ENCODE data around the gene NCKAP5. TPM values are rescaled to one million over a fixed set of nuclear protein-coding genes. Genes with fewer than 3 reads are reported as not detected.

The NCKAP5 gene
- total RNA-seq, 2 donors from 2014 or later, result 0.78 to 2.6 TPM

DNA sequence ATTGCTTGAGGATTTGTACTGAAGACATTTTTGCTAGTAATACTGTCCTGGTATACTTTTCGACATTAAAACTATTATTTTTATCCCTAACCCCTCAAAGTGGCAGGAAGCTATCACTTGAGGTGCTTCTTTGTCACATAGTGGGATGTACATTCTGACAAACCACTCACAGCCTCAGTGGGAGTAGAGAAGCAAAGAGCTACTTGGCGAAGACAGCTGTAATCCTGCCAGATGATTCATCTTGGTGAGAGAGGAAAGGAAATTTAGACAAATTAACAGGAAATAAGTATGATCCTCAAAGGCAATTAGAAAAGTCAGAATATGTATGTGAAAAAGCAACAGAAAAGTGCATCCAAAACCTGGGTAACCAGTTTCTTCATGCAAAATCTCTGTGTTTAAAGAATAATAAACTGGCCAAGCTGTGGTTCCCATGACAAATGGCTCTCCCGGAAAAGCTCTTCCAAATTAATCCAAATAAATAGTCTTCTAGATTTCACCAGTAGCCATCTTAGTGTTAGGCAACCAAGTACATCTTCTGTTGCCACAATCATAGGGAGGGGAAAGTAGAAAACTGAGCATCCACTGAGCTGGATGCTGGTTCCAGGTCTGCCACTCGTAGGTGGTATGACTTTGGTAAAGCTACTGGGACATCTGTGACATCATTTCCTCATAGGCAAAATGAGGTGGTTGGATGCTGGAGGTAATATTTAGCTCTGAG is 590.3 kb downstream of the NCKAP5 start:
- H3K27ac ChIP-seq, result no peak overlapping the region
- H3K36me3 ChIP-seq (replicated peaks in 1 of 2; ENCODE audit: insufficient read depth in 1 of 2, low read depth in 2 of 2), result no peaks in the 10 kb centered on the region
- intact Hi-C loops (cut with DNase I), result no loop called here
- 71 to 82% methylated on average over 4 of the region's 4 CpGs for WGBS, 2 donors
- DNase-seq (no peak), ATAC-seq (no peak)
- no peaks in the 10 kb centered on the region for H3K27me3 ChIP-seq
- H3K4me1 ChIP-seq, result no peaks in the 10 kb centered on the region
- no peaks in the 10 kb centered on the region for H3K9me3 ChIP-seq
- H3K4me3 ChIP-seq, result no peak overlapping the region
- no peak for TF ChIP-seq CTCF (IDR thresholded peaks at IDR 0.05)
- TF ChIP-seq POLR2A (IDR thresholded peaks at IDR 0.05), result no peak

GRCh38 chr2:132975193-132976105 is 592.8 kb downstream of the NCKAP5 start:
- 70 to 71% methylated on average over 5 of the region's 5 CpGs for WGBS, 2 donors
- ATAC-seq (no peak), DNase-seq (no peak)
- intact Hi-C loops (cut with DNase I), result no loop called here
- no peaks in the 10 kb centered on the region for H3K27me3 ChIP-seq
- H3K9me3 ChIP-seq, result no peaks in the 10 kb centered on the region
- no peak overlapping the region for H3K4me3 ChIP-seq
- H3K27ac ChIP-seq, result no peak overlapping the region
- no peaks in the 10 kb centered on the region for H3K4me1 ChIP-seq
- no peak for TF ChIP-seq POLR2A (IDR thresholded peaks at IDR 0.05)
- TF ChIP-seq CTCF (IDR thresholded peaks at IDR 0.05), result no peak
- H3K36me3 ChIP-seq (replicated peaks in 1 of 2; ENCODE audit: insufficient read depth in 1 of 2, low read depth in 2 of 2), result no peaks in the 10 kb centered on the region

DNA sequence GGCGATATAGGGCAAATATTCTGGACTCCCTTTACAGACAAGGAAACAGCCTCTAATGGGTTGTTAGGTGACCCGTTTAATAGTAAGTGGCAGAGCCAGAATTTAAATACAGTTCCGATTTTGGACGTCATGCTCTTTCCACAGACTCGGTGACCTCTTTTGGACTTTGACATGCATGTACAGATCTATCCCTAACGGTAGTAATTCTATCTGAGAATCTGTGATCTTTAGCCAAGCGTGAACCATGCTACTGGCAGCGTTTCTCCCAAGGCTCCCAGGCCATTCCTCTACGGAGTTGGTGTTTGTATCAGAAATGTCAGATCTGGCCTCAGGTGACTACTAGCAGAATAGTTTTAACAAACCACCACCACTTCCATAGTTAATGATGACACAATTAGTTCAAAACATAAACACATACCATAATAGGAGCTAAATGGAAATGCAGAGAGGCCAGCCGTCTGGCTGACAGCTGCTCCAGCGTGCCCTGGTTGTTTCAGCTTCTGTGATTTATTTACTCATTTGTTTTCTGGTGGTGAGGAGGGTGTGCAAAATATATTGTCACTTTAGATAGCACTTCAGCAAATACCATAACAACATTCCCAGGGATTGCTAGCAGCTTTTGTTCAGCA is 593.7 kb downstream of the NCKAP5 start:
- intact Hi-C loops (cut with DNase I), result no loop called here
- no peak overlapping the region for H3K4me3 ChIP-seq
- H3K36me3 ChIP-seq (replicated peaks in 1 of 2; ENCODE audit: insufficient read depth in 1 of 2, low read depth in 2 of 2), result no peaks in the 10 kb centered on the region
- H3K4me1 ChIP-seq, result no peaks in the 10 kb centered on the region
- 85% methylated on average over 11 of the region's 11 CpGs for WGBS, 2 donors
- no peak overlapping the region for H3K27ac ChIP-seq
- ATAC-seq (no peak), DNase-seq (no peak)
- TF ChIP-seq CTCF (IDR thresholded peaks at IDR 0.05), result no peak
- no peak for TF ChIP-seq POLR2A (IDR thresholded peaks at IDR 0.05)
- H3K27me3 ChIP-seq, result no peaks in the 10 kb centered on the region
- H3K9me3 ChIP-seq, result no peaks in the 10 kb centered on the region

- TF ChIP-seq CTCF (IDR thresholded peaks at IDR 0.05), result no peak
- no peak for TF ChIP-seq POLR2A (IDR thresholded peaks at IDR 0.05)
- Histone ChIP-seq H3K27ac (no peak overlapping the region), H3K4me1 (no peaks in the 10 kb centered on the region), H3K27me3 (no peaks in the 10 kb centered on the region), H3K9me3 (no peaks in the 10 kb centered on the region), H3K36me3 (replicated peaks in 1 of 2; ENCODE audit: insufficient read depth in 1 of 2, low read depth in 2 of 2) (no peaks in the 10 kb centered on the region), H3K4me3 (no peak overlapping the region)
- intact Hi-C loops (cut with DNase I), result no loop called here
- no peak for ATAC-seq
- DNase-seq, result no peak
- 65 to 82% methylated on average over 7 of the region's 7 CpGs for WGBS, 2 donors
Observed at GRCh38 chr2:132971310-132972061, 596.8 kb downstream of the NCKAP5 start.
